HepG2 (cell line): ENCODE measurements around the gene CARMIL1. TPM values are rescaled to one million over a fixed set of nuclear protein-coding genes. Genes with fewer than 3 reads are reported as not detected.

Experiments
- ISL2 ChIP-seq: sonication (generic); formaldehyde crosslinking; IDR thresholded peaks from 2 replicates; pipeline ENCODE4 v1.5.0; 2020; ENCODE audit warnings: missing genetic modification reagents
- JARID2 ChIP-seq: sonication (generic); formaldehyde crosslinking; IDR thresholded peaks from 2 replicates; pipeline ENCODE4 v1.8.1; 2023; ENCODE audit warnings: missing genetic modification reagents, inconsistent platforms; ENCODE audit not compliant: insufficient replicate concordance
- KDM1A ChIP-seq: IDR thresholded peaks from 2 replicates; pipeline ENCODE4 v1.6.1; 2016; ENCODE audit warnings: missing compliant biosample characterization
- TRIM24 ChIP-seq: sonication (generic); formaldehyde crosslinking; IDR thresholded peaks from 2 replicates; pipeline ENCODE4 v1.8.0; 2022; ENCODE audit warnings: mild to moderate bottlenecking, missing genetic modification reagents
- TSC22D2 ChIP-seq: sonication (generic); formaldehyde crosslinking; IDR thresholded peaks from 2 replicates; pipeline ENCODE4 v1.5.1; 2020; ENCODE audit warnings: missing genetic modification reagents, mild to moderate bottlenecking, borderline replicate concordance
- ZBTB2 ChIP-seq: sonication (generic); formaldehyde crosslinking; IDR thresholded peaks from 2 replicates; pipeline ENCODE4 v1.8.0; 2022; ENCODE audit warnings: low read depth, missing genetic modification reagents
- ZNF230 ChIP-seq: sonication (generic); formaldehyde crosslinking; IDR thresholded peaks from 2 replicates; pipeline ENCODE4 v1.4.0; 2020; ENCODE audit warnings: mild to moderate bottlenecking, missing genetic modification reagents
- ZNF264 ChIP-seq: sonication (generic); formaldehyde crosslinking; IDR thresholded peaks from 2 replicates; pipeline ENCODE4 v1.4.0; 2020; ENCODE audit warnings: missing genetic modification reagents
- polyA plus RNA-seq, 8 experiments: library from polyadenylated mRNA; depleted of rRNA in 3 of 8; stranded (reverse) in 7 of 8; unstranded in 1 of 8; fragments of >200 nt; fragmentation: Illumina TruSeq in 4 of 8; extraction: Trizol in 4 of 8; gene quantifications; 2 replicates each; pipeline versions ENCODE4 v1.2.1 to v1.2.3, GENCODE V29; 2011 to 2016; ENCODE audit warnings: low read depth in 4 of 8, missing spikeins in 1 of 8, mixed read lengths in 1 of 8; ENCODE audit not compliant: insufficient read depth in 1 of 8
- total RNA-seq, 5 experiments: library from RNA; depleted of rRNA; stranded (reverse); fragments of >200 nt; fragmentation: Illumina TruSeq; extraction: Trizol; gene quantifications; 2 replicates each; pipeline ENCODE4 v1.2.3, GENCODE V29; 2016; ENCODE audit warnings: low read depth in 1 of 5
- TF ChIP-seq, protein P1 (sequence below): sonication (generic); formaldehyde crosslinking; IDR thresholded peaks from 2 replicates; pipeline ENCODE4 v1.4.0; 2020; ENCODE audit warnings: mild to moderate bottlenecking, missing genetic modification reagents

Gene CARMIL1
- total and polyA plus RNA-seq, 2 of the 13 experiments (the other 11 are each of a cell fraction or from before 2014, with no cell fraction given), result 1.8 to 2.6 TPM

DNA sequence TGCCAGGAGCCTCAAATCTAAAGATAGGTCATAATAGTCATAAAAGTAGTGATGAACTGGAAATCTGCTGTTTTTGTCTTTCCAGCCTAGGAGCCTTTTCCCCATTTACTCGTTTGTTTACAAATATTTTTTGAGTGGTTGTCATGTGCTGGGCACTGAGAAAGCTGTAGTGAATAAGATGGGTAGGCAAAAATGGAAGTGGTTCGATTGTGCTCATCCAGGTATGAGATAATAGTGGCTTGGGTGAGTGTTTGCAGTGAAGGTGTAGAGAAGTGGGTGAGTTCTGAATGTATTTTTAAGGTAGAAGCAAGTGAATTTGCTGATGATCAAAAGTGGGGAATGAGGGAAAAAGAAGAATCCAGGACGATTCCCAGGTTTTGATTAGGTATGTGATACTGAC, 53.0 kb downstream of the CARMIL1 start (continued):
- TF ChIP-seq, protein P1, sequence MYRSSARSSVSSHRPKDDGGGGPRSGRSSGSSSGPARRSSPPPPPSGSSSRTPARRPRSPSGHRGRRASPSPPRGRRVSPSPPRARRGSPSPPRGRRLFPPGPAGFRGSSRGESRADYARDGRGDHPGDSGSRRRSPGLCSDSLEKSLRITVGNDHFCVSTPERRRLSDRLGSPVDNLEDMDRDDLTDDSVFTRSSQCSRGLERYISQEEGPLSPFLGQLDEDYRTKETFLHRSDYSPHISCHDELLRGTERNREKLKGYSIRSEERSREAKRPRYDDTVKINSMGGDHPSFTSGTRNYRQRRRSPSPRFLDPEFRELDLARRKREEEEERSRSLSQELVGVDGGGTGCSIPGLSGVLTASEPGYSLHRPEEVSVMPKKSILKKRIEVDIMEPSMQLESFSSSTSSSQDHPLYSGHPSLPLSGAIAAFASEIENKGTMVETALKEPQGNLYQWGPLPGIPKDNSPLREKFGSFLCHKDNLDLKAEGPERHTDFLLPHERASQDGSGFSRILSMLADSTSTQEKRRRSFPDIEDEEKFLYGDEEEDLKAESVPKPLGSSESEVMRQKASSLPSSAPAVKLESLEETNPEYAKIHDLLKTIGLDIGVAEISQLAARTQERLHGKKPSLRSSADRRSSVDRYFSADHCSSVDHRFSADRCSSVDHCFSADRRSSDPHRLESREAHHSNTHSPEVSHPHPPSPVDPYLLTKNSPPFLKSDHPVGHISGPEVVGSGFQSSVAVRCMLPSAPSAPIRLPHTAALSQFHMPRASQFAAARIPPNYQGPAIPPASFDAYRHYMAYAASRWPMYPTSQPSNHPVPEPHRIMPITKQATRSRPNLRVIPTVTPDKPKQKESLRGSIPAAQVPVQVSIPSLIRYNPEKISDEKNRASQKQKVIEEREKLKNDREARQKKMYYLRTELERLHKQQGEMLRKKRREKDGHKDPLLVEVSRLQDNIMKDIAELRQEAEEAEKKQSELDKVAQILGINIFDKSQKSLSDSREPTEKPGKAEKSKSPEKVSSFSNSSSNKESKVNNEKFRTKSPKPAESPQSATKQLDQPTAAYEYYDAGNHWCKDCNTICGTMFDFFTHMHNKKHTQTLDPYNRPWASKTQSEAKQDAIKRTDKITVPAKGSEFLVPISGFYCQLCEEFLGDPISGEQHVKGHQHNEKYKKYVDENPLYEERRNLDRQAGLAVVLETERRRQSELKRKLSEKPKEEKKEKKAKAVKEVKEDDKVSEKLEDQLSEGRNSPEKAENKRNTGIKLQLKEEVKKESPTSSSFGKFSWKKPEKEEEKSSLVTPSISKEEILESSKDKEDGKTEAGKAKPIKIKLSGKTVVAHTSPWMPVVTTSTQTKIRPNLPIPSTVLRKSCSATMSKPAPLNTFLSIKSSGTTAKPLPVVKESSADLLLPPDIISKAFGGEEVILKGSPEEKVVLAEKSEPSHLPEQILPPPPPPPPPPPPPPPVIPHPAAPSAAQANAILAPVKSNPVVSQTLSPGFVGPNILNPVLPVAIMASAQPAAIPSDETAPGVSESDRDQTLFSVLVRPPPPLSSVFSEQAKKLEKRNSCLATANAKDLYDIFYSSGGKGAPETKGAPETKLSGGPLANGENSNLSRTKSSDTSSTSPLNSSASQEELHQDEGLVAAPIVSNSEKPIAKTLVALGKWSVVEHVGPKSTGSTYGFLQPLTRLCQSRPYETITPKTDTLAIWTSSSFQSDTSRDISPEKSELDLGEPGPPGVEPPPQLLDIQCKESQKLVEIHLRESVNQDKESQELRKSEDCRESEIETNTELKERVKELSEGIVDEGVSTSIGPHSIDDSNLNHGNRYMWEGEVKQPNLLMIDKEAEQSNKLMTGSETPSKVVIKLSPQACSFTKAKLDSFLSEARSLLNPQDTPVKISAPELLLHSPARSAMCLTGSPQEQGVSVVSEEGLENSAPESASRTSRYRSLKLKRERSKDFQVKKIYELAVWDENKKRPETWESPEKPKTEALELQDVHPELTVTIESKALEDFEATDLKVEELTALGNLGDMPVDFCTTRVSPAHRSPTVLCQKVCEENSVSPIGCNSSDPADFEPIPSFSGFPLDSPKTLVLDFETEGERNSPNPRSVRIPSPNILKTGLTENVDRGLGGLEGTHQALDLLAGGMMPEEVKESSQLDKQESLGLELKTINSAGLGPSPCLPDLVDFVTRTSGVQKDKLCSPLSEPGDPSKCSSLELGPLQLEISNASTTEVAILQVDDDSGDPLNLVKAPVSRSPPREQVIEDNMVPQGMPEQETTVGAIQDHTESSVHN (CRISPR knock-in tag), result no peak
- TF ChIP-seq ISL2 (CRISPR knock-in tag) (no peak), KDM1A (CRISPR knock-in tag) (no peak), ZBTB2 (CRISPR knock-in tag) (no peak), TRIM24 (CRISPR knock-in tag) (no peak), JARID2 (CRISPR knock-in tag) (no peak), ZNF230 (no peak), TSC22D2 (CRISPR knock-in tag) (no peak), ZNF264 (CRISPR knock-in tag) (no peak)
